HCT116 (cell line): ENCODE measurements around the gene RAB37. TPM values are rescaled to one million over a fixed set of nuclear protein-coding genes. Genes with fewer than 3 reads are reported as not detected.

Experiments
- ATAC-seq: fragments of 200-7000 bp; cut with Tn5 transposase; 2 replicates; pipeline ENCODE4 v1.9.1; 2020; ENCODE audit warnings: mild to moderate bottlenecking, moderate library complexity
- BruUV-seq: library from RNA; stranded (reverse); fragments of 400-500 nt; replicated peaks from 2 replicates; lab custom pipeline; 2021; lab: Mats Ljungman, UMichigan
- CTCF ChIA-PET: fragments of 300-600 bp; sonication (Branson Sonifier 250); formaldehyde crosslinking; loops from one replicate; lab custom pipeline; 2021; ENCODE audit warnings: antibody characterized with exemption; lab: Charles Lee
- POLR2A ChIA-PET: fragments of 300-600, 350-600 bp; sonication (Branson Sonifier 250); formaldehyde crosslinking; loops from one replicate; lab custom pipeline; 2021; ENCODE audit warnings: antibody characterized with exemption; lab: Charles Lee
- RAD21 ChIA-PET, 2 experiments: fragments of 300-600 bp; sonication (Branson Sonifier 250); formaldehyde crosslinking; loops; one replicate each; lab custom pipeline; 2023; ENCODE audit warnings: low total read pairs in 2 of 2; ENCODE audit not compliant: uncharacterized antibody in 2 of 2, unreplicated experiment in 2 of 2, low non-redundant PET in 1 of 2; lab: Charles Lee
- DNase-seq: peaks from one replicate; pipeline ENCODE4 v3.0.0-alpha.2; 2010; ENCODE audit warnings: low read depth, low spot score
- H2AFZ ChIP-seq: fragments of 200-600 bp; shearing (Covaris generic), sonication (generic); 2 replicates; pipeline ENCODE4 v1.6.1; 2017; ENCODE audit warnings: low read depth, mixed run types, mixed read lengths, antibody characterized with exemption, low read length; ENCODE audit not compliant: poor library complexity, severe bottlenecking
- H3K27ac ChIP-seq: 2 replicates; pipeline ENCODE4 v1.5.1; 2012; ENCODE audit warnings: low read depth, low read length
- H3K27me3 ChIP-seq: fragments of 200-600 bp; sonication (generic); 2 replicates; pipeline ENCODE4 v1.6.1; 2016; ENCODE audit warnings: mixed run types, low read length, mixed read lengths; ENCODE audit not compliant: insufficient read depth
- H3K36me3 ChIP-seq, 2 experiments: fragments of 200-500 bp in 1 of 2; fragments of 200-600 bp in 1 of 2; sonication (Bioruptor generic) in 1 of 2; sonication (generic) in 1 of 2; 2 replicates each; pipeline versions ENCODE4 v1.5.1 to v1.6.1; 2014 to 2016; ENCODE audit warnings: low read length in 2 of 2, inconsistent platforms in 1 of 2, mixed read lengths in 1 of 2, mixed run types in 1 of 2; ENCODE audit not compliant: insufficient read depth in 2 of 2, control insufficient read depth in 1 of 2
- H3K4me1 ChIP-seq, 2 experiments: fragments of 200-600 bp in 1 of 2; sonication (generic) in 1 of 2; 2 replicates each; pipeline versions ENCODE4 v1.5.1 to v1.6.1; 2012 to 2017; ENCODE audit warnings: low read length in 2 of 2, inconsistent platforms in 1 of 2, mild to moderate bottlenecking in 1 of 2, mixed read lengths in 1 of 2, mixed run types in 1 of 2, moderate library complexity in 1 of 2; ENCODE audit not compliant: insufficient read depth in 2 of 2, control insufficient read depth in 1 of 2
- H3K4me2 ChIP-seq: fragments of 200-600 bp; sonication (generic); 2 replicates; pipeline ENCODE4 v1.6.1; 2017; ENCODE audit warnings: mixed run types, low read length, mixed read lengths
- H3K4me3 ChIP-seq, 2 experiments: fragments of 200-600 bp in 1 of 2; sonication (generic) in 1 of 2; replicated peaks in 1 of 2; 2 replicates each; pipeline ENCODE4 v1.5.1; 2011 to 2016; ENCODE audit warnings: low read length in 2 of 2, control low read depth in 1 of 2, low read depth in 1 of 2, mild to moderate bottlenecking in 1 of 2, mixed read lengths in 1 of 2, mixed run types in 1 of 2
- H3K79me2 ChIP-seq: fragments of 200-600 bp; sonication (generic); 2 replicates; pipeline ENCODE4 v1.6.1; 2017; ENCODE audit warnings: mild to moderate bottlenecking, mixed run types, low read length, moderate library complexity, mixed read lengths; ENCODE audit not compliant: insufficient read depth
- H3K9ac ChIP-seq: fragments of 200-600 bp; sonication (generic); 2 replicates; pipeline ENCODE4 v1.6.1; 2016; ENCODE audit warnings: low read length, mixed read lengths
- H3K9me2 ChIP-seq: fragments of 200-600 bp; sonication (generic), shearing (Covaris generic); 2 replicates; pipeline ENCODE4 v1.6.1; 2017; ENCODE audit warnings: mixed run types, mild to moderate bottlenecking, moderate library complexity; ENCODE audit not compliant: insufficient read depth
- H3K9me3 ChIP-seq, 2 experiments: fragments of 200-500 bp in 1 of 2; fragments of 200-600 bp in 1 of 2; sonication (Bioruptor generic) in 1 of 2; sonication (generic) in 1 of 2; 2 replicates each; pipeline ENCODE4 v1.6.1; 2014 to 2017; ENCODE audit warnings: low read length in 2 of 2, mixed read lengths in 2 of 2, inconsistent platforms in 1 of 2, low read depth in 1 of 2, mild to moderate bottlenecking in 1 of 2, mixed run types in 1 of 2, moderate library complexity in 1 of 2; ENCODE audit not compliant: control insufficient read depth in 1 of 2, insufficient read depth in 1 of 2
- H4K20me1 ChIP-seq: fragments of 200-600 bp; sonication (generic), shearing (Covaris generic); 2 replicates; pipeline ENCODE4 v1.6.1; 2017; ENCODE audit warnings: mixed run types, mild to moderate bottlenecking, moderate library complexity; ENCODE audit not compliant: insufficient read depth
- CEBPB ChIP-seq: IDR thresholded peaks from 2 replicates; pipeline ENCODE4 v1.6.1; 2012; ENCODE audit warnings: low read depth
- ELF1 ChIP-seq: IDR thresholded peaks from 2 replicates; pipeline ENCODE4 v1.6.1; 2012; ENCODE audit warnings: low read depth, borderline replicate concordance
- EZH2 ChIP-seq: fragments of 200-600 bp; sonication (generic); IDR thresholded peaks from 2 replicates; pipeline ENCODE4 v1.6.1; 2017; ENCODE audit warnings: antibody characterized with exemption, mixed run types
- EZH2phosphoT487 ChIP-seq: fragments of 200-600 bp; IDR thresholded peaks from 2 replicates; pipeline ENCODE4 v1.6.1; 2018; ENCODE audit warnings: antibody characterized with exemption, borderline replicate concordance
- POLR2A ChIP-seq: IDR thresholded peaks from 2 replicates; pipeline ENCODE4 v1.7.0; 2011; ENCODE audit warnings: borderline replicate concordance; ENCODE audit not compliant: insufficient read depth, insufficient read length; ENCODE audit errors: extremely low read depth
- TCF7L2 ChIP-seq: IDR thresholded peaks from 2 replicates; pipeline ENCODE4 v1.7.0; 2011; ENCODE audit warnings: borderline replicate concordance, inconsistent platforms; ENCODE audit not compliant: insufficient read depth, insufficient read length; ENCODE audit errors: extremely low read depth
- ZFX ChIP-seq: fragments of 450-650 bp; IDR thresholded peaks from 2 replicates; pipeline ENCODE4 v1.6.1; 2017
- intact Hi-C: fragments of 100-400 bp; cut with micrococcal nuclease; formaldehyde crosslinking; loops from 2 replicates; pipeline ENCODE4 v1.10.0; 2022
- total RNA-seq: library from RNA; stranded (reverse); gene quantifications from one replicate; pipeline ENCODE4 v1.2.1, GENCODE V29; 2021; ENCODE audit not compliant: unreplicated experiment
- TF ChIP-seq, protein P1 (sequence below): IDR thresholded peaks from 2 replicates; pipeline ENCODE4 v1.6.1; 2012; ENCODE audit warnings: low read depth
- TF ChIP-seq, protein P2 (sequence below): IDR thresholded peaks from 2 replicates; pipeline ENCODE4 v1.6.1; 2012

The RAB37 gene
- total RNA-seq, 1 experiment from 2014 or later, result 8.2 TPM

DNA sequence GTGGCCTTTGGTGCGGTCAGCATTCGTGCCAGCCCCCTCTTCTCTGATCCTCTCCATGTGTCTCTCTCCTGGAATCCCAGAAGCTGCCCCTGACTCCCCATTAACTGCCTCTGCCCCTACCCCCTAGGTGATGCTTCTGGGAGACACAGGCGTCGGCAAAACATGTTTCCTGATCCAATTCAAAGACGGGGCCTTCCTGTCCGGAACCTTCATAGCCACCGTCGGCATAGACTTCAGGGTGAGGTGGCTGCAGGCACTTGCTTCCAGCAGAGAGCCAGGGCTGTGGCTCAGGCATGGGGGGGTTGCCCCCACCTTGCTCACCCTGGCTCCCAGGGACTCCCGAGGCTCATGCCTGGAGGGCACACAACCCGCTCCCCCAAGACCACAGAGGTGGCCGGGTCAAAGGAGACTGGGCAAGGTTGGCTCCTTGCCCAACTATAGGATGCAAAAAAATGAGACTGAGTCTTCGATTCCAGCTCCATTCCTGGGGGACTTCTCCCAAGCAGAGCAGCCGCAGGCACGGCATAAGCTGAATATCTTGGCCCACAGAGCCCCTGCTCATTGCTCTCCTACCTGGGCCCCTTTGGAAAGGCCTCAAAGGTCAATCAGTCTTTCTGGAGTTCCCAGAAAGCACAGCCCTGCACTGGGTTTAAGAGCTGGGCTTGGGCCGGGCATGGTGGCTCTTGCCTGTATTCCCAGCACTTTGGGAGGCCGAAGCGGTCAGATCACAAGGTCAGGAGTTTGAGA is 3.8 kb downstream of the RAB37 start:
- no peak for DNase-seq
- no peak overlapping the region for H3K4me2 ChIP-seq
- no peak overlapping the region for H3K4me3 ChIP-seq
- H4K20me1 ChIP-seq, result no peaks in the 10 kb centered on the region
- no peak overlapping the region for H2AFZ ChIP-seq
- BruUV-seq, result no TSS peak
- peaks cover 30 to 36% of the 10 kb centered on the region in 2 experiments for H3K4me1 ChIP-seq
- no peaks in the 10 kb centered on the region for H3K9me2 ChIP-seq
- no peak for TF ChIP-seq EZH2
- no peak for TF ChIP-seq TCF7L2
- TF ChIP-seq POLR2A, result no peak
- no peak for TF ChIP-seq EZH2phosphoT487
- no peak for TF ChIP-seq ZFX
- no peak for TF ChIP-seq ELF1
- TF ChIP-seq, protein P1, sequence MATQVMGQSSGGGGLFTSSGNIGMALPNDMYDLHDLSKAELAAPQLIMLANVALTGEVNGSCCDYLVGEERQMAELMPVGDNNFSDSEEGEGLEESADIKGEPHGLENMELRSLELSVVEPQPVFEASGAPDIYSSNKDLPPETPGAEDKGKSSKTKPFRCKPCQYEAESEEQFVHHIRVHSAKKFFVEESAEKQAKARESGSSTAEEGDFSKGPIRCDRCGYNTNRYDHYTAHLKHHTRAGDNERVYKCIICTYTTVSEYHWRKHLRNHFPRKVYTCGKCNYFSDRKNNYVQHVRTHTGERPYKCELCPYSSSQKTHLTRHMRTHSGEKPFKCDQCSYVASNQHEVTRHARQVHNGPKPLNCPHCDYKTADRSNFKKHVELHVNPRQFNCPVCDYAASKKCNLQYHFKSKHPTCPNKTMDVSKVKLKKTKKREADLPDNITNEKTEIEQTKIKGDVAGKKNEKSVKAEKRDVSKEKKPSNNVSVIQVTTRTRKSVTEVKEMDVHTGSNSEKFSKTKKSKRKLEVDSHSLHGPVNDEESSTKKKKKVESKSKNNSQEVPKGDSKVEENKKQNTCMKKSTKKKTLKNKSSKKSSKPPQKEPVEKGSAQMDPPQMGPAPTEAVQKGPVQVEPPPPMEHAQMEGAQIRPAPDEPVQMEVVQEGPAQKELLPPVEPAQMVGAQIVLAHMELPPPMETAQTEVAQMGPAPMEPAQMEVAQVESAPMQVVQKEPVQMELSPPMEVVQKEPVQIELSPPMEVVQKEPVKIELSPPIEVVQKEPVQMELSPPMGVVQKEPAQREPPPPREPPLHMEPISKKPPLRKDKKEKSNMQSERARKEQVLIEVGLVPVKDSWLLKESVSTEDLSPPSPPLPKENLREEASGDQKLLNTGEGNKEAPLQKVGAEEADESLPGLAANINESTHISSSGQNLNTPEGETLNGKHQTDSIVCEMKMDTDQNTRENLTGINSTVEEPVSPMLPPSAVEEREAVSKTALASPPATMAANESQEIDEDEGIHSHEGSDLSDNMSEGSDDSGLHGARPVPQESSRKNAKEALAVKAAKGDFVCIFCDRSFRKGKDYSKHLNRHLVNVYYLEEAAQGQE, result no peak
- no peak for TF ChIP-seq CEBPB
- TF ChIP-seq, protein P2, sequence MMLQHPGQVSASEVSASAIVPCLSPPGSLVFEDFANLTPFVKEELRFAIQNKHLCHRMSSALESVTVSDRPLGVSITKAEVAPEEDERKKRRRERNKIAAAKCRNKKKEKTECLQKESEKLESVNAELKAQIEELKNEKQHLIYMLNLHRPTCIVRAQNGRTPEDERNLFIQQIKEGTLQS, result no peak
- TF ChIP-seq, all 23 proteins: peak for 0
- ATAC-seq, result no peak
- Histone ChIP-seq H3K9me3 (no peaks in the 10 kb centered on the region), H3K27me3 (no peaks in the 10 kb centered on the region), H3K36me3 (no peaks in the 10 kb centered on the region), H3K79me2 (no peaks in the 10 kb centered on the region), H3K27ac (no peak overlapping the region), H3K9ac (no peak overlapping the region)
- RAD21 ChIA-PET, result no interaction called here
- CTCF ChIA-PET, result interaction anchor here (1.2 to 2.8 kb wide), 2 partner anchors 83 to 175 kb away, joined by 3 to 13 read pairs; no protein-coding TSS in a partner anchor
- POLR2A ChIA-PET, result no interaction called here
- intact Hi-C loops, result no loop called here
